Kidney (tissue), 14 donors: ENCODE results near the gene NOD1. TPM values are rescaled to one million over a fixed set of nuclear protein-coding genes. Genes with fewer than 3 reads are reported as not detected.
A peak's percentile ranks its signal among the peaks of the same experiment; 100 is the strongest.

ENCODE experiments used
- DNase-seq, 5 donors: peaks; one replicate each; pipeline ENCODE4 v3.0.0-alpha.2; 2013 to 2020
- FAIRE-seq: peaks from 2 replicates; lab custom pipeline; 2012; peaks lifted over from hg19 to GRCh38; lab: Jason Lieb, UNC
- H3K27ac ChIP-seq, 2 donors: one replicate each; pipeline ENCODE4 v1.7.0; 2013; ENCODE audit warnings: low read depth in 2 of 2, low read length in 2 of 2, inconsistent platforms in 1 of 2
- H3K27me3 ChIP-seq: one replicate; pipeline ENCODE4 v1.7.1; 2013; ENCODE audit warnings: low read length, inconsistent platforms; ENCODE audit not compliant: control insufficient read depth, insufficient read depth
- H3K36me3 ChIP-seq, 3 donors: one replicate each; pipeline versions ENCODE4 v1.7.0 to v1.7.1; 2013; ENCODE audit warnings: low read length in 3 of 3, control low read depth in 1 of 3, inconsistent platforms in 1 of 3; ENCODE audit not compliant: insufficient read depth in 3 of 3, control insufficient read depth in 2 of 3
- H3K4me1 ChIP-seq, 3 donors: one replicate each; pipeline versions ENCODE4 v1.7.0 to v1.7.1; 2013; ENCODE audit warnings: low read length in 3 of 3, inconsistent platforms in 1 of 3, low read depth in 1 of 3; ENCODE audit not compliant: control insufficient read depth in 2 of 3, insufficient read depth in 2 of 3
- H3K4me3 ChIP-seq, 3 donors: one replicate each; pipeline versions ENCODE4 v1.7.0 to v1.8.1; 2013; ENCODE audit warnings: low read length in 3 of 3, control low read depth in 1 of 3, inconsistent platforms in 1 of 3
- H3K9ac ChIP-seq, 3 donors: one replicate each; pipeline versions ENCODE4 v1.7.0 to v1.7.1; 2013; ENCODE audit warnings: low read length in 3 of 3, control low read depth in 1 of 3, inconsistent platforms in 1 of 3
- H3K9me3 ChIP-seq, 3 donors: one replicate each; pipeline versions ENCODE4 v1.7.0 to v1.7.1; 2013; ENCODE audit warnings: low read length in 3 of 3, control low read depth in 1 of 3, inconsistent platforms in 1 of 3; ENCODE audit not compliant: control insufficient read depth in 2 of 3, insufficient read depth in 1 of 3
- CTCF ChIP-seq: IDR thresholded peaks from 3 replicates; pipeline ENCODE4 v1.5.1; 2012; ENCODE audit warnings: mild to moderate bottlenecking, moderate library complexity, borderline replicate concordance; ENCODE audit not compliant: insufficient read depth; ENCODE audit errors: extremely low read depth
- intact Hi-C: fragments of 100-400 bp; cut with DNase I; formaldehyde crosslinking; loops from one replicate; pipeline ENCODE4 v1.11.1; 2022
- polyA plus RNA-seq: library from polyadenylated mRNA; stranded (reverse); fragments of 350-450 nt; fragmentation: Illumina TruSeq; extraction: RNeasy Lipid Tissue Mini Kit (QIAGEN cat#74804); gene quantifications from one replicate; pipeline ENCODE4 v1.2.3, GENCODE V29; 2014; ENCODE audit warnings: low read depth, low replicate concordance; ENCODE audit not compliant: insufficient read depth
- total RNA-seq: library from RNA; stranded (reverse); fragmentation: NEBNext Ultra II Directional; extraction: Animal tissue kit (Norgen Biotek cat#: 25700); gene quantifications from one replicate; pipeline ENCODE4 v1.2.1, GENCODE V29; 2021
- donor health status: control.
- donor health status: control.
- donor health status: control.
- donor health status: control.
- donor health status: control.
- donor health status: DM: yes; HTN: yes; CAD: no.
- donor health status: Normal renal cell carcinoma (clear cell type).

NOD1 gene
- total and polyA plus RNA-seq, 2 donors from 2014 or later = 3.8 to 15.6 TPM

GRCh38 chr7:30463405-30464145, 15.0 kb downstream of the NOD1 start:
- Histone ChIP-seq H3K4me3 (no peak overlapping the region), H3K4me1 (peaks cover 0 to 4% (median 3%) of the 10 kb centered on the region in 3 donors), H3K27ac (no peak overlapping the region), H3K9me3 (no peaks in the 10 kb centered on the region), H3K36me3 (no peaks in the 10 kb centered on the region), H3K9ac (no peak overlapping the region), H3K27me3 (no peaks in the 10 kb centered on the region)
- FAIRE-seq = no peak
- intact Hi-C loops = no loop called here
- TF ChIP-seq CTCF = no peak
- no peak for DNase-seq

DNA sequence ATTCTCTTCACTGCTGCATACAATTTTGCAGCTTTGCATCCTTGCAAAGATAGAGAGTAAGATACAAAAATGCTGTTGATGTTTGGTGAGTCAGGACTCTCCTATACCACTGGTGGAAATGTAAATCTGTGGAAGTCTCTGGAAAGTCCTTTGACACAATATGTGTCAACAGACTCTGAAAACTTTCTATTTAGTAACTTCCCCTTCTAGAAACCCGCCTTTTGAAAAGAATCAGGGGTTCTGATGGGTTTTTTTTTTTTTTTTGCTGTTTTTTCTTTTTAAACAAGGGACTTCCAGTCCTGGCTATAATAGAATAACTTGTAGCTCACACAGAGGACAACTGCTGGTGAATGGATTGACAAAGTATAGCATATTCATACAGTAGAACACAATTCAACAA, 16.4 kb downstream of the NOD1 start:
- no peaks in the 10 kb centered on the region for H3K36me3 ChIP-seq
- H3K27me3 ChIP-seq = no peaks in the 10 kb centered on the region
- DNase-seq (no peak), FAIRE-seq (no peak)
- H3K9me3 ChIP-seq = no peaks in the 10 kb centered on the region
- H3K4me1 ChIP-seq = peaks cover 0 to 4% (median 3%) of the 10 kb centered on the region in 3 donors
- no peak for TF ChIP-seq CTCF
- no peak overlapping the region for H3K9ac ChIP-seq
- H3K27ac ChIP-seq = no peak overlapping the region
- intact Hi-C loops = no loop called here
- no peak overlapping the region for H3K4me3 ChIP-seq

DNA sequence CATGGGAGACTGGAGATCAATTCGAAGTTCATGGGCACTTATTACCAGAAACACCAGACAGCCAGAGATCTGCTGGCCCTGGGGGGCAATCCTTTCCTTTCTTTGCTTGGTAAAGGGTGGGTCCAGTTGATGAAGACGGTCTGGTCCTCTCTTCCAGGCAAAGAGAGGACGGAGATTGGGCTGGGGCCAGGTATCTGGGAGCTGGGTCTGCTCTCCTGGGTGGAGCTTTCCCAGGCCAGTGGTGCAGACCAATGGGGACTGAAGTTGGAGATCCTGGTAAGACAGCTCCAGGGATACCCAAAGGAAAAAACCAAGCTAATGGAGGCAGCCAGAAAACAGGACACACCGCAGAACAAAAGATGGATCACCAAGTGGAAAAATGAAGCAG, 18.3 kb downstream of the NOD1 start:
- no peak for FAIRE-seq
- H3K4me1 ChIP-seq = peaks cover 0 to 4% (median 3%) of the 10 kb centered on the region in 3 donors

More for the DNA sequence above, 18.3 kb downstream of the NOD1 start:
- Histone ChIP-seq H3K9ac (no peak overlapping the region), H3K4me3 (peak overlapping the region in 1 of 3 donors; percentile 7), H3K27me3 (no peaks in the 10 kb centered on the region), H3K9me3 (no peaks in the 10 kb centered on the region), H3K27ac (peak overlapping the region in 1 of 2 donors; percentile 57), H3K36me3 (peaks cover 0 to 10% (median 0%) of the 10 kb centered on the region in 3 donors)
- no peak for TF ChIP-seq CTCF
- DNase-seq = no peak
- intact Hi-C loops = no loop called here
